Endothelial cell (in vitro differentiated cells): Measurements from ENCODE around the gene CREB5. TPM values are rescaled to one million over a fixed set of nuclear protein-coding genes. Genes with fewer than 3 reads are reported as not detected.

ENCODE experiments used
- DNase-seq: peaks from one replicate; pipeline ENCODE4 v3.0.0; 2021; ENCODE audit warnings: low spot score
- H3K27ac Mint-ChIP-seq: one replicate; pipeline ENCODE4 v1.8.0; 2021; ENCODE audit warnings: mixed read lengths, inconsistent platforms; ENCODE audit not compliant: unreplicated experiment
- H3K27me3 Mint-ChIP-seq: one replicate; pipeline ENCODE4 v1.8.0; 2021; ENCODE audit warnings: mild to moderate bottlenecking, moderate library complexity, mixed read lengths, inconsistent platforms; ENCODE audit not compliant: unreplicated experiment
- H3K36me3 Mint-ChIP-seq: one replicate; pipeline ENCODE4 v1.8.0; 2021; ENCODE audit warnings: mild to moderate bottlenecking, low read depth, mixed read lengths, inconsistent platforms; ENCODE audit not compliant: unreplicated experiment
- H3K4me1 Mint-ChIP-seq: one replicate; pipeline ENCODE4 v1.8.0; 2021; ENCODE audit warnings: mild to moderate bottlenecking, mixed read lengths, inconsistent platforms; ENCODE audit not compliant: unreplicated experiment
- H3K4me3 Mint-ChIP-seq: one replicate; pipeline ENCODE4 v1.8.0; 2021; ENCODE audit warnings: mild to moderate bottlenecking, mixed read lengths, inconsistent platforms; ENCODE audit not compliant: unreplicated experiment
- H3K9me3 Mint-ChIP-seq: one replicate; pipeline ENCODE4 v1.8.0; 2021; ENCODE audit warnings: mixed read lengths, inconsistent platforms; ENCODE audit not compliant: unreplicated experiment
- total RNA-seq: library from RNA; stranded (reverse); fragmentation: NEBNext Ultra II Directional; extraction: Animal tissue kit (Norgen Biotek cat#: 25700); gene quantifications from one replicate; pipeline ENCODE4 v1.2.1, GENCODE V29; 2021; ENCODE audit not compliant: unreplicated experiment
- TF ChIP-seq, protein P1 (sequence below): fragments of 200-600 bp; sonication (generic); IDR thresholded peaks from one replicate; pipeline ENCODE4 v1.5.0; 2021; ENCODE audit warnings: antibody characterized with exemption; ENCODE audit not compliant: unreplicated experiment

The CREB5 gene
- total RNA-seq, 1 donor from 2014 or later = 5.6 TPM

- peaks cover 6% of the 10 kb centered on the region for H3K4me1 Mint-ChIP-seq
- no peak overlapping the region for H3K4me3 Mint-ChIP-seq
- DNase-seq = no peak
- H3K36me3 Mint-ChIP-seq = no peaks in the 10 kb centered on the region
- no peaks in the 10 kb centered on the region for H3K9me3 Mint-ChIP-seq
- TF ChIP-seq, protein P1, sequence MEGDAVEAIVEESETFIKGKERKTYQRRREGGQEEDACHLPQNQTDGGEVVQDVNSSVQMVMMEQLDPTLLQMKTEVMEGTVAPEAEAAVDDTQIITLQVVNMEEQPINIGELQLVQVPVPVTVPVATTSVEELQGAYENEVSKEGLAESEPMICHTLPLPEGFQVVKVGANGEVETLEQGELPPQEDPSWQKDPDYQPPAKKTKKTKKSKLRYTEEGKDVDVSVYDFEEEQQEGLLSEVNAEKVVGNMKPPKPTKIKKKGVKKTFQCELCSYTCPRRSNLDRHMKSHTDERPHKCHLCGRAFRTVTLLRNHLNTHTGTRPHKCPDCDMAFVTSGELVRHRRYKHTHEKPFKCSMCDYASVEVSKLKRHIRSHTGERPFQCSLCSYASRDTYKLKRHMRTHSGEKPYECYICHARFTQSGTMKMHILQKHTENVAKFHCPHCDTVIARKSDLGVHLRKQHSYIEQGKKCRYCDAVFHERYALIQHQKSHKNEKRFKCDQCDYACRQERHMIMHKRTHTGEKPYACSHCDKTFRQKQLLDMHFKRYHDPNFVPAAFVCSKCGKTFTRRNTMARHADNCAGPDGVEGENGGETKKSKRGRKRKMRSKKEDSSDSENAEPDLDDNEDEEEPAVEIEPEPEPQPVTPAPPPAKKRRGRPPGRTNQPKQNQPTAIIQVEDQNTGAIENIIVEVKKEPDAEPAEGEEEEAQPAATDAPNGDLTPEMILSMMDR = no peak
- H3K27me3 Mint-ChIP-seq = peaks cover 1% of the 10 kb centered on the region
- no peak overlapping the region for H3K27ac Mint-ChIP-seq
These were observed 272.4 kb downstream of the CREB5 start for GRCh38 chr7:28684650-28685241.

DNA sequence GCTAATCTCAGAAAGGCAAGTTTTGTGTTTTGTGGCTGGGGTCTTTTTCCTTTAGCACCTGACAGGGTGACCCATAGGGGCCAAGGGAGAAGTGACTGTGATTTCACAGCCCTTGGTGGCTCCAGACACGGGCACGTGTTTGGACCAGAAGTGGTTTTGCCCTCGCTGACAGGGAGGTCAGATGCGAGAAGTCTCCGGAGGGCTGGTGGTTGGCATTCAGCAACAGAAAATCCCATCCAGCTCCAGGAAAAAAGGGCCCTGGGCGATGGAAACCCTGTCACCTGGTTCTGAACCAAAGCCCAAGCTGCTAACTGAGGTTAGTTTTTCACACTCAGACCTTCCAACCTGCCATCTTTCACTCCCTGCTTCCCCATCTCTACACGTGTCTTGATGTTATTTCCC lies 272.9 kb downstream of the CREB5 start:
- H3K9me3 Mint-ChIP-seq = no peaks in the 10 kb centered on the region
- no peak overlapping the region for H3K4me3 Mint-ChIP-seq
- H3K36me3 Mint-ChIP-seq = no peaks in the 10 kb centered on the region
- no peak overlapping the region for H3K27ac Mint-ChIP-seq
- peaks cover 2% of the 10 kb centered on the region for H3K27me3 Mint-ChIP-seq
- TF ChIP-seq, protein P1 = no peak
- H3K4me1 Mint-ChIP-seq = peaks cover 6% of the 10 kb centered on the region
- no peak for DNase-seq

DNA sequence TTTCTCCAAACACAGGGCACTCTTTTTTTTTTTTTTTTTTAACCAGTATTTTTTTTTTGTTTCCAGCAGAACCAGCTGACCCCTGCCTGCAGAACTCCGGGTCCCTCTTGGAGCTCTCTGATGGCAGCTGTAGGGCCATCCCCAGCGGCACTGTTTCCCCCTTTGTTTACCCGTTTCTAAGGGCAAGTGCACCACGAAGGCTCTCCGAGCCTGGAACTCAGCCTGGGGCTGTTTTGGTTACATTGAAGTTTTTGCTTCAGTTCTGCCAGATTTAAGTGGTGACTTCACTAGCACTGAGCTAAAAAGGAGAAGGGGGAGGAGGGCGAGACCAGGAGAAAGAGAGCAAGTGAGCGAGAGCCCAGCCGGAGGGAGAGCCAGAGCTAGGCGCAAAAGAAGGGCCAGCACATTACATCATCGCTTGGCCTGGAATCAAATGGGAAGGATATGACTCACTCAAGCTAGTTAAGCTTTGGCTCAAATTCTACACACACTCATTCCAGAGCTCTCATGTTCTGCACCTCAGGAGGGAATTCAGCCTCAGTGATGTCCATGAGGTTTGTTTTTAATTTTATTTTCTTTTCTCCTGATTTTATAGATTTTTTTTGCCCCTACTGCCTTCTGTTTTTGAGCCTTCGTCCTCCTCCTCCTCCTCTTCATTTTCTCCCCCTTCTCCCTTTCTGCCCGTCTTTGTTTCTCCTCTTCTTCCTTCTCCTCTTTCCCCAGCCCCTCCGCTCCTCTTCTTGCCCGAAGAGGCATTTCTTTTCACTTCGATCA lies 273.5 kb downstream of the CREB5 start:
- DNase-seq = peak; percentile 52
- Mint-ChIP-seq H3K27me3 (peaks cover 2% of the 10 kb centered on the region), H3K9me3 (no peaks in the 10 kb centered on the region), H3K4me1 (peaks cover 6% of the 10 kb centered on the region), H3K36me3 (peaks cover 4% of the 10 kb centered on the region), H3K4me3 (no peak overlapping the region), H3K27ac (no peak overlapping the region)
- TF ChIP-seq, protein P1 = no peak

- no peak overlapping the region for H3K27ac Mint-ChIP-seq
- TF ChIP-seq, protein P1 = no peak
- H3K9me3 Mint-ChIP-seq = no peaks in the 10 kb centered on the region
- H3K36me3 Mint-ChIP-seq = peaks cover 5% of the 10 kb centered on the region
- no peak overlapping the region for H3K4me3 Mint-ChIP-seq
- peak; percentile 22 for DNase-seq
- H3K4me1 Mint-ChIP-seq = peaks cover 6% of the 10 kb centered on the region
- peaks cover 3% of the 10 kb centered on the region for H3K27me3 Mint-ChIP-seq
These were observed 274.1 kb downstream of the CREB5 start for GRCh38 chr7:28686418-28686800.

DNA sequence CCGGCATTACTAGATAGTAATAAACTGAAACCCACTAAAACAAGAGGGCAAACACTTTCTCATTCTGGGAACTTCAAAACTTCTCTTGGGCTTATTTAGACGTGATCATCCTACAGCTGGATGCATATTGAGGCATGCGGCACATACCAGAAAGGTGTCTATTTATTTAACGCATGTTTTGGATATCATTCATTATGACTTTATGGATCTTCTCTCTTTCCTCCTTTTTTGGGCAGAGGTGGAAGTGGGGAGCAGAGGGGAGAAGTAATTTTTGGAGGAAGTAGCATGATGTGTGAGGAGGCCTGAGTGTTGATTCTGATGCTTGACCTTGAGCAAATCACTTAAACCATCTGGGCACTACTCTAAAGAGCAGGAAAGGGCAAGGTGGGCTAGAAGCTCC lies 275.2 kb downstream of the CREB5 start:
- peaks cover 3% of the 10 kb centered on the region for H3K4me1 Mint-ChIP-seq
- no peak for DNase-seq

More for the DNA sequence above, 275.2 kb downstream of the CREB5 start:
- Mint-ChIP-seq H3K27ac (no peak overlapping the region), H3K36me3 (peaks cover 5% of the 10 kb centered on the region), H3K27me3 (peaks cover 3% of the 10 kb centered on the region), H3K9me3 (no peaks in the 10 kb centered on the region), H3K4me3 (no peak overlapping the region)
- TF ChIP-seq, protein P1 = no peak
